Measurements from ENCODE around the gene CAPZB. TPM values are rescaled to one million over a fixed set of nuclear protein-coding genes. Genes with fewer than 3 reads are reported as not detected.
A peak's percentile ranks its signal among the peaks of the same experiment; 100 is the strongest.

The CAPZB gene
- polyA plus RNA-seq, 3 donors = 290 to 504 (median 407) TPM

- H3K4me1 ChIP-seq (ENCODE audit: control insufficient read depth in 1 of 2, insufficient read depth in 2 of 2, low read length in 2 of 2) = peaks cover 41 to 57% of the 10 kb centered on the region in 2 donors
- peaks cover 47% of the 10 kb centered on the region for H3K4me1 Mint-ChIP-seq
- H4K20me1 ChIP-seq (ENCODE audit: insufficient read depth, low read length) = peaks cover 22% of the 10 kb centered on the region
- H2AFZ ChIP-seq (ENCODE audit: insufficient read depth, low read depth, low read length, poor library complexity, severe bottlenecking) = no peak overlapping the region
- peaks cover 57% of the 10 kb centered on the region for H3K79me2 ChIP-seq (ENCODE audit: insufficient read depth, low read length)
- no peak overlapping the region for H3K4me2 ChIP-seq (replicated peaks; ENCODE audit: extremely low read depth, low read length, poor library complexity, severe bottlenecking)
- peaks cover 50 to 78% of the 10 kb centered on the region in 2 donors for H3K36me3 Mint-ChIP-seq
- no peak overlapping the region for H3K27ac ChIP-seq (ENCODE audit: low read depth in 1 of 2, low read length in 2 of 2)
- H3K27me3 ChIP-seq (ENCODE audit: control insufficient read depth in 2 of 2, insufficient read depth in 2 of 2, low read length in 2 of 2) = no peaks in the 10 kb centered on the region
- H3K36me3 ChIP-seq (replicated peaks in 1 of 2; ENCODE audit: control insufficient read depth in 1 of 2, insufficient read depth in 2 of 2, low read length in 2 of 2) = peaks cover 33 to 51% of the 10 kb centered on the region in 2 donors
- no peak for TF ChIP-seq CTCF (IDR thresholded peaks at IDR 0.05)
- H3K4me3 Mint-ChIP-seq = no peak overlapping the region
- H3K9me3 Mint-ChIP-seq = peaks cover 0 to 1% (median 0%) of the 10 kb centered on the region in 7 donors
- no peaks in the 10 kb centered on the region for H3K9me3 ChIP-seq (replicated peaks in 1 of 2; ENCODE audit: control insufficient read depth in 1 of 2, insufficient read depth in 1 of 2, low read length in 2 of 2)
- peaks cover 0 to 3% (median 0%) of the 10 kb centered on the region in 3 donors for H3K27me3 Mint-ChIP-seq (ENCODE audit: low read depth in 3 of 3)
- no peak for DNase-seq
- no peak overlapping the region for H3K9ac ChIP-seq (ENCODE audit: insufficient read depth, low read length, poor library complexity, severe bottlenecking)
- 90% methylated on average over 2 of the region's 3 CpGs for WGBS (ENCODE audit: insufficient coverage)
- H3K4me3 ChIP-seq (replicated peaks in 1 of 3; ENCODE audit: low read depth in 2 of 3, low read length in 3 of 3) = no peak overlapping the region
- H3K27ac Mint-ChIP-seq = peak overlapping the region in 1 of 7 donors; percentile 8
- intact Hi-C loops (cut with micrococcal nuclease) = no loop called here
These were observed 164.3 kb downstream of the CAPZB start for GRCh38 chr1:19321071-19321470.

- Histone ChIP-seq H3K4me2 (replicated peaks; ENCODE audit: extremely low read depth, low read length, poor library complexity, severe bottlenecking) (no peak overlapping the region), H3K36me3 (replicated peaks in 1 of 2; ENCODE audit: control insufficient read depth in 1 of 2, insufficient read depth in 2 of 2, low read length in 2 of 2) (peaks cover 15 to 33% of the 10 kb centered on the region in 2 donors), H3K27ac (ENCODE audit: low read depth in 1 of 2, low read length in 2 of 2) (no peak overlapping the region), H3K4me1 (ENCODE audit: control insufficient read depth in 1 of 2, insufficient read depth in 2 of 2, low read length in 2 of 2) (peaks cover 60 to 69% of the 10 kb centered on the region in 2 donors), H3K4me3 (replicated peaks in 1 of 3; ENCODE audit: low read depth in 2 of 3, low read length in 3 of 3) (no peak overlapping the region), H4K20me1 (ENCODE audit: insufficient read depth, low read length) (peaks cover 36% of the 10 kb centered on the region), H3K79me2 (ENCODE audit: insufficient read depth, low read length) (peaks cover 60% of the 10 kb centered on the region), H3K27me3 (ENCODE audit: control insufficient read depth in 2 of 2, insufficient read depth in 2 of 2, low read length in 2 of 2) (no peaks in the 10 kb centered on the region), H3K9me3 (replicated peaks in 1 of 2; ENCODE audit: control insufficient read depth in 1 of 2, insufficient read depth in 1 of 2, low read length in 2 of 2) (no peaks in the 10 kb centered on the region), H3K9ac (ENCODE audit: insufficient read depth, low read length, poor library complexity, severe bottlenecking) (no peak overlapping the region), H2AFZ (ENCODE audit: insufficient read depth, low read depth, low read length, poor library complexity, severe bottlenecking) (no peak overlapping the region)
- peaks cover 40 to 59% of the 10 kb centered on the region in 2 donors for H3K36me3 Mint-ChIP-seq
- no peak overlapping the region for H3K4me3 Mint-ChIP-seq
- peaks cover 0 to 3% (median 0%) of the 10 kb centered on the region in 3 donors for H3K27me3 Mint-ChIP-seq (ENCODE audit: low read depth in 3 of 3)
- intact Hi-C loops (cut with micrococcal nuclease) = no loop called here
- TF ChIP-seq CTCF (IDR thresholded peaks at IDR 0.05) = no peak
- peaks cover 0 to 1% (median 0%) of the 10 kb centered on the region in 7 donors for H3K9me3 Mint-ChIP-seq
- peak overlapping the region in 2 of 7 donors; percentile 13 to 28 for H3K27ac Mint-ChIP-seq
- DNase-seq = no peak
- peaks cover 66% of the 10 kb centered on the region for H3K4me1 Mint-ChIP-seq
- WGBS (ENCODE audit: insufficient coverage) = 0% methylated on average over 2 of the region's 3 CpGs
These were observed 166.1 kb downstream of the CAPZB start for GRCh38 chr1:19319196-19319595.

All from CD14-positive monocyte (primary cell).